ENCODE data around the gene TRAPPC2. TPM values are rescaled to one million over a fixed set of nuclear protein-coding genes. Genes with fewer than 3 reads are reported as not detected.

Gene TRAPPC2
- polyA plus RNA-seq, 1 experiment = 11.1 TPM

GRCh38 chrX:13775837-13776236 is 41.4 kb upstream of the TRAPPC2 start:
- DNase-seq (ENCODE audit: low read depth, low spot score) = no peak
- CTCF ChIA-PET = interaction anchor here (0.6 to 1.2 kb wide), 4 partner anchors 14 to 982 kb away, joined by 3 read pairs; no protein-coding TSS in a partner anchor
- H3K9me3 ChIP-seq (ENCODE audit: control insufficient read depth, insufficient read depth, low read length) = no peaks in the 10 kb centered on the region
- POLR2A ChIA-PET = no interaction called here
- H3K27me3 ChIP-seq (ENCODE audit: control insufficient read depth, insufficient read depth, low read length) = no peaks in the 10 kb centered on the region
- no peak overlapping the region for H3K4me3 ChIP-seq (ENCODE audit: low read depth, low read length)
- H3K27ac ChIP-seq (ENCODE audit: low read depth, low read length) = no peak overlapping the region
- TF ChIP-seq CTCF (IDR thresholded peaks at IDR 0.05; ENCODE audit: low read depth, low read length) = no peak

DNA sequence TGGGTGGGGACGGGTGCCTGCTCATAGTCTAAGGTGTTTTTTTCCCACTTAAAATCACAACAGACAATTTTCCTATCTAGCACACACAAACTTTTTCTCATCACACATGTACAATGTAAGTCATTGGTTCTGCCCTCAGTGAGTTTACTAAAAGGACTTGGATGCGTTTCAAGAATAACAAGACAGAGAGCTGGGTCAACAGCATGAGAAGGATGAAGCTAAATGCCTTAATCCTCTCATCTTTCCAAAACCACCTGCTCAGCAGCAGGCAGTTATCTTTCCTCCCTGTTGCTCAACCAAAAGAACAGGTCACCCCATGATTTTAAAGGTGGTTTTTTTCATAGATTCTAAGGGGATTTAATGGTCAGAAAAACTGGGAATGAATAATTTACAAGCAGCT is 40.3 kb upstream of the TRAPPC2 start:
- ChIA-PET POLR2A (no interaction called here), CTCF (no interaction called here)
- Histone ChIP-seq H3K9me3 (ENCODE audit: control insufficient read depth, insufficient read depth, low read length) (no peaks in the 10 kb centered on the region), H3K27me3 (ENCODE audit: control insufficient read depth, insufficient read depth, low read length) (no peaks in the 10 kb centered on the region), H3K4me3 (ENCODE audit: low read depth, low read length) (no peak overlapping the region), H3K27ac (ENCODE audit: low read depth, low read length) (no peak overlapping the region)
- TF ChIP-seq CTCF (IDR thresholded peaks at IDR 0.05; ENCODE audit: low read depth, low read length) = no peak
- no peak for DNase-seq (ENCODE audit: low read depth, low spot score)

DNA sequence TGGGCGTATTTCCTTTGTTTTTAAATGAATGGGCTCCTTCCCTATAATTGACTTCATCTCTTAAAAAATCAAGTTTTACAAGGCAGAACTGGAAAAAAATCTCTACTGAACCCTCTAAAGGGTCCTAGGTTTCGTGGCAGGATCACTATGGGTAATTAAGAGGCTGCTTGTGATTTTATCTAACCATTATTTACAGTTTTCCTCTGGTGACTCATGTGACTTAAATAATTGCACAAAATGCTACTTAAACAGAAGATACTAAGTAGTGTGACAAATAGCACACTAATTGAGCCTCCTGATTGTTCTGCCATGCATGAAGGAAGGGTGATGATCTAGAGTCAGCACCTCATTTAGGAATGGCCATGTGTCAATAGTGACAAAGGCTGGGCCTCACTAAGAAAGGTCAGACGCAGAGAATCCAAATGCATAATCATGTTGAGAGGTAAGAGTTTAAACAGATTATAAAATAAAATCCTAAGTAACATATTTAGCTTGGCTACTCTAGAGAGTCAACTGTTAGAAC is 35.7 kb upstream of the TRAPPC2 start:
- no peak for TF ChIP-seq CTCF (IDR thresholded peaks at IDR 0.05; ENCODE audit: low read depth, low read length)
- POLR2A ChIA-PET = no interaction called here
- CTCF ChIA-PET = interaction anchor here (1.0 kb wide), 1 partner anchor 262 kb away, joined by 4 read pairs; no protein-coding TSS in a partner anchor
- no peaks in the 10 kb centered on the region for H3K9me3 ChIP-seq (ENCODE audit: control insufficient read depth, insufficient read depth, low read length)
- H3K27ac ChIP-seq (ENCODE audit: low read depth, low read length) = no peak overlapping the region
- no peaks in the 10 kb centered on the region for H3K27me3 ChIP-seq (ENCODE audit: control insufficient read depth, insufficient read depth, low read length)
- no peak for DNase-seq (ENCODE audit: low read depth, low spot score)
- no peak overlapping the region for H3K4me3 ChIP-seq (ENCODE audit: low read depth, low read length)

- H3K4me3 ChIP-seq (ENCODE audit: low read depth, low read length) = no peak overlapping the region
- no peak overlapping the region for H3K27ac ChIP-seq (ENCODE audit: low read depth, low read length)
- DNase-seq (ENCODE audit: low read depth, low spot score) = no peak
- POLR2A ChIA-PET = no interaction called here
- CTCF ChIA-PET = no interaction called here
- no peaks in the 10 kb centered on the region for H3K27me3 ChIP-seq (ENCODE audit: control insufficient read depth, insufficient read depth, low read length)
- TF ChIP-seq CTCF (IDR thresholded peaks at IDR 0.05; ENCODE audit: low read depth, low read length) = no peak
- no peaks in the 10 kb centered on the region for H3K9me3 ChIP-seq (ENCODE audit: control insufficient read depth, insufficient read depth, low read length)
These were observed 34.5 kb upstream of the TRAPPC2 start for GRCh38 chrX:13768939-13769338.

DNA sequence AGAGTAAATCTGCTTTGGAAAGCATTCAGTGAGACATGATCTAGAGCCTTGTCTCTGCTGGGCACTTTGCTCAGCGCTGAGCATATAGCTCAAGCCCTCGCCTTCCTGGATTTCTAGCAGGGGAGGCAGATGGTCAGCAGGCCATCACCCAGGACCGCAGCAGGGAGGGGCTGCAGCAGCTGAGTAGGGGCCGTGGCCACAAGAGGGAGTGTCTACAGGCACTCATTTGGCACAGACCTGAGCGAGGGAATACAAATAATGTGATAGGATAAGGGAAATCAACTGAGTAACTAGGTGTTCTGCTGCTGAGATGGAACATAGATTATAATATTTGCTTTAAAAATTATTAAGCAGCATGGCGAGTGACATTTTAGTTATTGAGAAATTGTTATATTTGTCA is 30.3 kb upstream of the TRAPPC2 start:
- H3K4me3 ChIP-seq (ENCODE audit: low read depth, low read length) = no peak overlapping the region
- no peak overlapping the region for H3K27ac ChIP-seq (ENCODE audit: low read depth, low read length)
- ChIA-PET POLR2A (no interaction called here), CTCF (no interaction called here)
- H3K9me3 ChIP-seq (ENCODE audit: control insufficient read depth, insufficient read depth, low read length) = no peaks in the 10 kb centered on the region
- peak; percentile 19 for TF ChIP-seq CTCF (IDR thresholded peaks at IDR 0.05; ENCODE audit: low read depth, low read length)
- H3K27me3 ChIP-seq (ENCODE audit: control insufficient read depth, insufficient read depth, low read length) = no peaks in the 10 kb centered on the region
- no peak for DNase-seq (ENCODE audit: low read depth, low spot score)

All from AG04450 (cell line).